Activated gamma-delta T cell treated with anti-CD3 and anti-CD28 coated beads, Interleukin-2, amount 50 U/mL, for 16 hours (primary cell): ENCODE results near the gene WDR37.

Experiments used
- DNase-seq: peaks from one replicate; pipeline ENCODE4 v3.0.0-alpha.2; 2020; ENCODE audit warnings: low read depth

The WDR37 gene

DNA sequence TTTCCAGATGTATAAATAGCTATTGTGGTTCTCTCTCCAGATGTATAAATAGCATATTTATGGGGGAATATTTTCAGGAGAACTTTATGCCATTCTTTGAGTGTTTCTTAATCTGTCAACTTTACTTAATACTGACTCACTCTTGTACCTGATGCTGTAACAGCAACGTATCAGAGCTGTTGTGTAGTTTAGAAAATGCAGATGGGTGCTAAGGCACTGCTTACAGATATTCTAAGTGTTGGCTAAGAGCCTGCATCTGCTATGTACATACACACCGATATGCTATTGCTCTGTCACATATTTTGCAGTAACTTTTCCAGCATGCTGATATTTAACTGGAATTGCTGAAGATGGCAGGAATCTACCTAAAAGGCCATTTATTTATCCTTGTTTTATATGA lies 71.9 kb downstream of the WDR37 start:
- DNase-seq: no peak

DNA sequence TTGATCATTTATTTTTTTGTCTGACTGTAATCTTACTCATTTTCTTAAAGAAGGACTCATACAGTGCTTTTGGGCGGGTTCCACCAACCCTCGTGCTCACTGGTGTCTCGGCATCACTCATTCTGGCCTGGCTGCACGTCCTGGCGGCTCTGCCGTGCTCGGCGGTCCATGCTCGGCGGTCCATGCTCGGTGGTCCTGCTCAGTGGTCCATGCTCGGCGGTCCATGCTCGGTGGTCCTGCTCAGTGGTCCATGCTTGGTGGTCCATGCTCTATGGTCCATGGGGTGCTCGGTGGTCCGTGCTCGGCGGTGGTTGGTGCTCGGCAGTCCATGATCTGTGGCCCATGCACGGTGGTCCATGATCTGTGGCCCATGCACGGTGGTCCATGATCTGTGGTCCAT lies 72.5 kb downstream of the WDR37 start:
- no peak for DNase-seq

DNA sequence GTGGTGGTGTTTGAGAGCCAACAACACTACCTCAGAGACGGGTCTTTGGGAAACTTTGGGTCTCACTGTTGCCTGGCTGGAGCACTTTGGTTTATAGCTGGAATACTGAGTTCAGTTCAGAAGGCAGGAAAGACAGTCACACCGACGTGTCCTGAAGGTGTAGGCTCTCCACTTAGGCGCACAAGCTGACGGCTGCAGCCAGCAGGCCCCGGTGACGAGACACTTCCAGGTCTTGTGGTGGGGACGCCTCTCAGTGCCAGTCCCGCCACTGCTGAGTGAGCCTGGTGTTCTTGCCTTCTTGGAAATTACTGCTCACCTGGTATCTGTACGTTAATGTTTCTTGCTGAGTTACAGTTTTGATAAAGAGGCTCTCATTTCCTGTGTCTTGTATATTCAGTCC lies 74.0 kb downstream of the WDR37 start:
- no peak for DNase-seq

DNA sequence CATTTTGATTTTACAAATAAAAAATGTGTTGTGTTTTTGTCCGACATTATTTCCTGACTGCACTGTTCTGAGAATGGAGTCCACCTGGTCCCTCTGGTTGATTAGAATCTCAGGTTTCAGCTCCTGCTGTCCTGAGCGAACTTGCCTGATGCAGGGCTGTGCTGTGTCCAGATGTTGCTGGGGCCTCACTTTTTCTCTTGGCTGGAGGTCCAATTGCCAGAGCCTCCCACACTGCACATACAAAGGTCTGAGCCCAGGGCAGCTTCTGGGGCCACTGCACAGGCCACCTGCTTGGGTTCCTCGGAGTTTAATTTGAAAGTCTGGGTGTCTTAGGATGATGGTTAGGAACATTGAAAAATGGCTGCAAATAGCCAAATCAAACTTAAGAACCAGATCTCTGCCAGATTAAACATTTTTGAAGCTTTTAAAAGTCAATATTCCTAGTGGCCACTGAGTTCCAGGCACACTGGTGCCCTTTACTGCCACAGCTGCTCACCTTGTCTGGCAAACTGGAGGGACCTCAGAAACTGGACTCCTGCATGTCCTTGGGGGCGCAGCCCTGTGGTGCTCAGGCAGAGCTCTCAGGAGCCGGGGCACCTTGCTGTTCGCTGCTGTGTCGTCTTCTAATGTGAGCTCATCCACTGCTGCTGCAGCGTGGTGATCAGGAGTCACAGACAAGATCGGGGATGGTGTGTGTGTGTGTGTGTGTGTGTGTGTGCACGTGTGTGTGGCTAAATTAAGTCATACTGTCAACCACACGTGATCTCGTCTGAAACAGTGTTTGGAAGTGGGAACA lies 75.0 kb downstream of the WDR37 start:
- no peak for DNase-seq

DNA sequence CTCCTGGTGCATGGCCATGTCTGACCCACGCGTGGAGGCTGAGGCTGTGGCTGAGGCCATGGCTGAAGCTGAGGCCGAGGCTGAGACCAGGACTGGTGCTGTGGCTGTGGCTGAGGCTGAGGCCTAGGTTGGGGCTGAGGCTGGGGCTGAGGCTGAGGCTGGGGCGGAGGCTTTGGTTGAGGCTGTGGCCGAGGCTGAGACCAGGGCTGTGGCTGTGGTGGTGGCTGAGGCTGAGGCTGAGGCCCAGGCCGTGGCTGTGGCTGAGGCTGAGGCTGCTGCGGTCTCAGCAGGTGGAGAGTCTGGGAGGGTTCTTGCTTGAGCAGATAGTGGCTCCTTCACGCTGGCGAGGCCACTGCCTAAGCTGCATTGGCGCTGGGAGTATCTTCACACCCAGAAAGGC lies 76.4 kb downstream of the WDR37 start:
- no peak for DNase-seq

DNA sequence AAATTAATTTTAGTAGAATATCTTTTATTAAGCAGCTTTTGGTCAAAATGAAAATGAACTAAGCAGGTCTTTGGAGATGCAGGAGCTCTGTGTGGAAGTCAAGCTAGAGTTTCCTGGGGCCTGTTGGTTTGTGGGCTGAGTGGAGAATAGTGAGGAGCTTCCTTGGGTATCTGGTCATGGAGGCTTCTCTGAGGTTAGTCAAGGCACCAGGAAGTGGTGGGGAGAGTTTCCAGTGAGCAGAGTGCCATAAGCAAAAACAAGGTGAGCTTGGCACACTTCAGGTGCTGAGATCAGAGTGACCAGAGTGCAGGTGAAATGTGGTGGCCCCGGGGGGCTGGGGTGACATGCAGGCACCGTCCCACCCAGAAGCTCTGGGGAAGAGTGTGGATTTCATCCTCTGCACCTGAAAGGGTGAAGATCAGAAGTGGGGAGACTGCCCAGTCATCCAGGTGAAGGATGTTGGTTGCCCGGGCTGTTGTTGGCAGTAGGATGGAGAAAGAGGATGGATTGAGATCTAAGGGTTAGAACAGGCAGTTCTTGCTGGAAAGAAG lies 77.4 kb downstream of the WDR37 start:
- no peak for DNase-seq

DNA sequence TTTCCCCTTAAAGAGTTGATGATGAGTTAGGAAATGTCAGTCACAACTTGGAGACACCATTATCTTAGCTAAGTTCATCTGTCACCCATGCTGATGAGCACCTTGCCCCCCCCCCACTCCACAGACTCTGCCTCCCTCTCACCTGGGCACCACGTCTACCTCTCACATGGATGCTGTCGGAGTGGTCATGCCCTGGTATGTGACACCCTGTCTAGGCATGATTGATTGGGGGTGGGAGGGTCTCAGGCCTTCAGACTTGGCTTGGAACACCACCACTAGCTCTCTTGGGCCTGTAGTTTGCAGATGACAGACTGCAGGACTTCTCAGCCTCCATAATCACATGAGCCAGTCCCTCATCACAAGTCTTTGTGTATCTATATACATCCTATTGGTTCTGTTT lies 78.0 kb downstream of the WDR37 start:
- no peak for DNase-seq

DNA sequence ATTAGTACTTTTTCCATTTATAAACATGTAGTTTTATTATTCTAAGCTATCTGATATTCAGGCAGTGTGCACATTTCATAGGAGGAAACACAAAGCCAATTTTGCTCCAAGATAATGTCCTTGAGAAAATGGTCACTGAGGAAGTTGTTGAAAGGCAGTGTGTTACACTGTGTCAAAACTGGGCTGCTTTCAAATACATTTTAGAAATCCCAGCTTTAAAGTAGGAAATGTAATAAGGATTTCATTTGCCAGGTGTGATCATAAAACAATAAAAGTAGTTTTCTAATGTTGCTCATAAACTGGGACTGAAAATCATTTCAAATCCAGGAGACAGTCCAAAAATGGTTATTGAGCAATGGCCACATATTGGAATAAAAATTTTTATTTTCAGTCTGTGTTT lies 80.1 kb downstream of the WDR37 start:
- no peak for DNase-seq

DNA sequence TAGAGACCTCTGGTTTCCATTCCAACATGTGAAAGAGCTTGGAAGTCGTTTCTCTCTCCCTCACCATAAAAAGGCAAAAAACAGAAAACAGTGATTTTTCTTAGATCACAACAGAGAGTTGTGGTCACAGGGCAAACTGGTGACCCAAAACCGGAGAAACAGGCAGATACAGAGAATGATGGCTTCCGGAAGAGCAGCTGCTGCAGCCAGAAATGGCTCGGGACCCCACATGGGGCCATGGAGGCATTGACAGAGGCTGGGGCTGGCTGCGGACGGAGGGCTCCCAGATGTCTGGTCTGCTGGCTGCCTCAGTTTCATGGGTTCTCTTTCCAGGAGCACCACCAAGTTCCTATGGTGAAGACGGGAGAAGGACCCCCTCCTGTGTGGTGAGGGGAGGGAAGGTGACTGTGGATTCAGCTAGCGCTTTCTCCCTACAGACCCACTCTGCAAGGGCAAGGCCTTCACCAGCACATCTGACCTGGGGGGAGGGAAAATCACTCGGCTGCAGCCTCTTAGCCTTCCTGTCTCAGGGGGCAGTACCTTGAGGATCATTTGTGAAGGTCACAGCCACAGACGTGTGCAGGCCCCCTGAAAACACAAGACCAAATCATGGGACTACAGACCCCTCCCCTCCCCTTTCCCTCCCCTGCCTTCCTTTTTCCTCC lies 81.4 kb downstream of the WDR37 start:
- DNase-seq: no peak

DNA sequence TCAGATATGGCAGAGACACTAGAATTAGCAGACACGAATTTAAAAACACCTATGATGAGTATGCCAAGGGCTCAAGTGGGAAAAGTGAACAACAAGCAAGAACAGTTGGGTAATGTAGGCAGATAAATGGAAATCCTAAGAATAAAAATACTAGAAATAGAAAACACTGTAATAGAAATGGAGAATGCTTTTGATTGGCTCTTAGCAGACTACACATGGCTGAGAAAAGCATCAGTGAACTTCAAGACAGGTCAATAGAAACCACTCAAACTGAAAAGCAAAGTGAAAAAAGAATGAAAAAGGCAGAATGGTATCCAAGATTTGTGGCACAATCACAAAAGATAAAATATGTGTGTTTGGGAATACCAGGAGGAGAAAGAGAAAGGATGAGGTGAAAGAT lies 82.3 kb downstream of the WDR37 start:
- DNase-seq: no peak

DNA sequence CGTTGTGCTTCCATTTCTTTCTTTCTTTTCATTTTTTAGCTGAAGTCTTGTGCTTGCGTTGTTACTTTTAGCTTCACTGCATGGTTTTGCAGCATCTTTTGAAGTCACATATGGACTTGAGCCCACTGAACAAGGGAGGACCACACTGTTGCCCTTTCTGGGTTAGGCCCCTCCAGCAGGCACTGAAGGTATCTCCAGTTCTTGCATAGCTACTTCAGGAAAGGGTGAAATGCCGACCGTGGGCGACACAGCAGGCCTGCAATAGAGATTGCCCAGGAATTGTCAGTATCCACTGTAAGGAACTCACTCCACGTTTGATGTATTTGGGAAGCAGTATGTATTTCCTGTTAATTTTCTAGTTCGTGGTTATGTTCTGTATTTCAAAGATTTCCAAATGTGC lies 85.1 kb downstream of the WDR37 start:
- DNase-seq: no peak

DNA sequence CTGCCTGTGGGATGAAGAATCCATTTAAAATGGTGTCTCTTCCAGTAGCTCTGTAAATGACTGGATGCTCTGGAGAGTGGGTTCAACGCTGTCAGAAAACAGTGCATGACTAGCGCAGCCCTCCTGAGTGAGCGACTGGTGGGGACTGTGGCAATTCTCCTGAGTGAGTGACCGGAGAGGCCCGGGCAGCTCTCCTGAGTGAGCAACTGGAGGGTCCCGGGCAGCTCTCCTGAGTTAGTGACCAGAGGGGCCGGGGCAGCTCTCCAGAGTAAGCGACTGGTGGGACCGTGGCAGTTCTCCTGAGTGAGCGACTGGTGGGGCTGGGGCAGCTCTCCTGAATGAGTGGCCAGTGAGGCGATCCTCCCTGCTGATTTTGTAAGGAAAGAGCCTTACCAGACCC lies 85.5 kb downstream of the WDR37 start:
- DNase-seq: no peak

DNA sequence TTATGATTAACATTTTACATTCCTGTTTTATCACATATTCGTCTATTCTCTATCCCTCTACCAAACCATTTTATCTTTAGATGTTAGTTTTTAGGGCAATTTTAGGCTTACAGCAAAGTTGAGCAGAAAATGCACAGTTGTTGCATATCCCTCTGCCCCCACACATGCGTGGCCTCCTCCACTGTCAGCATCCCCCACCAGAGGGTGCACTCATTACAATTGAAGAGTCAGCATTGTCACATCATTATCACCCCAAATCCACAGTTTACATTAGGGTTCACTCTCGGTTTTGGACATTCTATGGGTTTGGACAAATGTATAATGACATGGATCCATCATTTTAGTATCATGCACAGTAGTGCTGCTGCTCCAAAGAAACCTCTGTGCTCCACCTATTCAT lies 86.4 kb downstream of the WDR37 start:
- no peak for DNase-seq

DNA sequence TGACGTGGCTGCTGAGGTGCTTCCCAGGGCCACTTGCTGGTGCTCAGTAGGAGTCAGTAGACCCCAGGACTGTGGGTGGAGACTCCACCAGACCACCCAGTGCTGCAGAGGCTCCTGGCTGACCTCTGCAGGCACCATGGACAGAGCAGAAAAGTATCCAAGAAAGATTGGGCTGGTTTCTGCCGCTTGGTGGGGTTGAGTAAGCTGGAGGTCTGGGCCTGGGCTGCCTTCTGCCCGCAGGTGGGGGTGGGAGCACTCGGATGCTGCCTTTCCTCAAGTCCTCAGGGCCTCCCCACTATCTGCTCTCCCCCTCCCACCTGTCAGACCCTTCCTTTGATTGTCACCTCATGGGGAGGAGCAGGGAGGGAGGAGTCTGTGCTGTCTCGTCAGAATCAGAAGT lies 91.6 kb downstream of the WDR37 start:
- DNase-seq: no peak

DNA sequence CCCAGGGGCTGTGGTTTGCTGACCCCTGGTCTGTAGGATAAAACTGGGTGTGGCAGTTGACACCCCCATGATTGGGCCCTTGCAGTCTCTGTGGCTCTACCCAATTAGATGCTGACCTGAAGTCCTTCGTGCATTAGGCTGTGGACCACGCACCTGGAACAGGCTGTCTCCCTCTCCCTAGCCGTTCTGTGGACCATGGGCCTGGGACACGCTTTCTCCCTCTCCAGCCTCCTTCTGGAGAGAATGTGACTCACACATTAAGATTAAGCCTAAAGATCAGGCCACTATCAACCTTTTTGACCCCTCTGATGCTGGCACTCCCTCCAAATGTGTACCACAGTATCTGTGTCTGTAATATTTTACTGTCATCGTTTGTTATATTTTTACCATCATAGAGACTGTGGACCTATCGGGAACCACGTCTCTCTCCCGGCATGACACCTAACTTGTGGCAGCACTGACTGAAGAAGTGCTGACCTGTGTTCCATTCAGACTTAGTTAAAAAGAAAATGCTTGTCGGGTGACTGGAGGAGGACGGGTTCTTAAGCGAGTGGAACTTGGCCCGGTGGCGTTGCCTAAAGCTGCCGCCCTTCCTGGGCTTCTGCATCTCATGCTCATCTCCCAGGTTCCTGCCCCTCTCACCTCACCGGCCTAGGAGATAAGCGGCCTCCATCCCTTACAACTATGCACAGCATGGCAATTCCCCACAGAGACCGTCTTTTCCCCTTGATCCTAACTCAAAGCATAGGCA lies 92.8 kb downstream of the WDR37 start:
- DNase-seq: no peak

DNA sequence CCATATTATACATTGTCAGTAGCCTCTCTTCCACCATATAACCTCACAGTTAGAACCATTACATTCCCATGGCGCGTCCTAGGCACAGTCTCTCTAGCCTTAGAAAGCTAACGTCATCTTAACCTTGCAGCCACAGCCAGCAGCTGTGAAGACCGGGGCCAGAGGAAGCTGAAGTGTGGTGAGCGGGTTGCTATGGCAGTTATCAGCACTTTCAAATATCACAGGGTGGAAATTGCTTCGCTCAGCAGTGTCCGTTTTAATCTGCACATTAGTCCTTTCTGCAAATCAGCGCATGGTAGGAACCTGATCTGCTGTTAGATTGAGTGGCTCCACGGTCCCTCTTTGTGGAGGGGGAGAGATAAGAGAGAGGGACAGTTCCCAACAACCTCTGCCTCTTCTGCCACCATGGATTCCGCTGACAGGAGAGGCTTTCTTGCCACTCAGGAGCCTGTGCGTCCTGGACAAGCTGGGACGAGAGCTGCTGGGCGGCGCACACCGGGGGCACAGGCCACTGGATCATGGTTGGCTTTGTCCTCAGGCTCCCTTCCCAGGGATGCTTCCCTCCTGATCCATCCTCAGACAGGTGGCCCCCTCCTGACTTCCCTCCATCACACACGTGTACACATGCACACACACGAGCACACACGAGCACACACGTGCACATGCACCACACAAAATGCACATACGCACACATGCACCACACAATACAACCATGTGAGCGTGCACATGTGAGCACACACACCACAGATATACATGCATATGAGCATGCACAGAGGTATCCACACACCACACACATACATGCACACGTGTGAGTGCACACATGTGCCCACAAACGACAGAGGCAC lies 93.8 kb downstream of the WDR37 start:
- DNase-seq: no peak

DNA sequence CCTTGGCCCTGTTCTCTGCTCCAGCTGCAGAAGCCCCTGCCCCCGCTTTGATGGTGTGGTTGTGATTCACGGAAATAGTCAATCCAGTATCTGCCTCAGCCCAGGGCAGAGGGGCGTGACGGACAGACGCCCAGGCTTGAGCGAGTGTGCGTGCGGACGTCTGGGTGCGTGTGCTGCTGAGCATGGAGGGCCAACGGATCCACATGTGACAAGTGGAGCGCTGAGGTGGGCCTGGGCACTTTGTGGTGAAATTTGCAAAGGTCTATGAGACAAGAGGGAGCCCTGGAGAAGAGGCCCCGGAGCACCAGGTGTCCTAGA lies 94.4 kb downstream of the WDR37 start:
- DNase-seq: no peak

DNA sequence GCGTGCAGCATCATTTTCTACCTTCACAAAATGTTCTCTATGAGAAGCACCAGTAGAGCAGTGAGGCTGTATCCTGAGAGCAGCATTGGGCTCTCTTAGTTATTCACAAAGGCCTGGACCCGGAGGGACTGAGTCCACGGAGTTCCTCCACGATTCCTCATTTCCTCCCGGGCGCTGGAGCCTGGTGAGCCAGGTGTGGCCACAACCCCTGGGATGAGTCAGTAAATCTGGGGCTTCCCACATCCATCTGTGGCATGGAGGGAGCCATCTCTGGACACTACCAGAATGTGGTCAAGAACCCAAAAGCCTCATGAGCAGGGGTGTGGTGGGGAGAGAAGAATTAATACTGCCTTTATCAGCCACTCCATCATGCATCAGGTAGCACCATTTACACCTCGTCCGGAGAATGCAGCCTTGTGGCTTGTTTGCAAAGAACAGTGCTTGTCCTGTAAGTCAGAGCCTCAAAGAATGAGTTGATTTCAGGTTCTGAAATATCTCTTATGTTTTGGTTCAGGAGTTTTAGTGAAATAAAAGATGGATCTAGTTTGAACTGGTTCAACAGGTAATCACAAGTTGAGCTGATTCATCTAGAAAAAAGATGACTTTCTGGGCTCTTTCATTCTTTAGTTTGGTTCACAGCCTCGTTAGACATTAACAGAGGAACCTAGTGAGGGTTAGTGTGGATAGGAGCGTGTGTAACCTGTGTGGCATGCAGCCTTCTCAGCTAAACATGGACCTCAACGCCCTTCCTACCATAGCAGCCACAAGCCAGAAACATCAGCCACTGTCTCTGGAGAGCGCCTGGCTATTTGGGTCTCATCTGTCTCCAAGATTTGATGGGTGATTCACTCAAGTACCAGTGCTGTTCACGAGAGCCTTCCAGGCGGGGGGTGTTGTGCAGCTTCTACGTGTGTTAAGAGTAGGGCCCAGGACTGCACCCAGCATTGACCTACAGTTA lies 95.2 kb downstream of the WDR37 start:
- no peak for DNase-seq

DNA sequence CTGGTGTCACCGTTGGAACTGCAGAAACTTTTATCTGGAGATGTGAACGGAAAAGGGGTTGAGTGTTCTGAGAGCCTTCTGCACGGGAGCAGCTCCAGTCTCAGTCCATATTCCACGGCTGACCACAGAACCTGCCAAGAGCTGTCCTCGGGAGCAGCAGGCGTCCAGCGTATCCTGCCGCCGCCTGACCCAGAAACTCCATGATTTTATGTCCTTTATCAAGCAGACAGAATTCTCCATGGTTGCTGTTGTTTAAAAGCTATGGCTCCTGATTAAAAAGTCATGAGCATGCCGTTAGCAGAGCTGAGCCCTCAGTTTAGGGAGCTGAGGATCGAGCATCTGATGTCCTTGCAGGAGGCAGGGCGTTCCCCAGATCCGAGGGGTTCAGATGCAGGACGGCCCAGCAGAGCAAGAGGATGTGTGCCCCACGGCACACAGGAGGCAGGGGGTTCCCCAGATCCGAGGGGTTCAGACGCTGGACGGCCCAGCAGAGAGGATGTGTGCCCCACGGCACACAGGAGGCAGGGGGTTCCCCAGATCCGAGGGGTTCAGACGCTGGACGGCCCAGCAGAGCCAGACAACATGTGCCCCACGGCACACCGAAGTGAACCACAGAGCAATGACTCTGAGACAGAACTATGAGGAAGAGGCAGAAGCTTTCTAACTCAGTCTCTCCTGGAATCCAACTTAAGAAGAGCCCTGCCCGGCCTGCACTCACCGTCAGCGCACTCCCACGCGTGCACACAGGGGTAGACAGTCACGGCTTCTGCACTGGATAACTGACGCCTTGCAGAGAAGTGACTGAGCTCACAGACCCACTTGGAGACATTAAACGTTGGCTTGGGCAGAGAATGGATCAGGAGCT lies 96.4 kb downstream of the WDR37 start:
- no peak for DNase-seq

DNA sequence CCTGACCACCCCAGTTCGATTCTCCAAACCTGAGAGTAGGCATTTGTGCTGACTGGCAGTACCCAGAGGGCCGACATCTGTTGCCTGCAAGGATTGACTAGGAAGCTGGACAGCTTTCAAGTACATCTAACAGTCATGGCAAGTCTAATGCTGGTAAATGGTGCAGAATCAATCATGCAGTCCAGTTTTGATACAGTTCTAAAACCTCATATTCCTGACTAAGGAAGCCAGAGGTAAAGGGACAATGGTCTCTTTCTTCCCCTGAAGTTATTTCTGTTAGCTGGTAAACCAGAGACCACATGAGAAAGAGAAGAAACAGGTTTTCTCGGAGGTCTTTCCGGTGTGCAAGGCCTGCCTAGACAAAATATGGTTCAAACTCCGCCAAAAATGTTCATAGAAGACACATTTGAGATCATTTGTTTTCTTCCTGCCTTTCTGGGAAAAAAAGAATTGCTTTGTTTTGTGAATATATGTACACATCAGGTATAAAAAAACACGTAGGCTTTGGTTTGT lies 97.1 kb downstream of the WDR37 start:
- DNase-seq: no peak
